Psoas muscle (tissue), 8 donors: ENCODE measurements around the gene MAGEA8. TPM values are rescaled to one million over a fixed set of nuclear protein-coding genes. Genes with fewer than 3 reads are reported as not detected.
"Not testable (repeated sequence)": the region's sequence is repeated elsewhere in the genome, so short reads cannot be mapped to it uniquely, and the experiment has no call there.

Source experiments
- ATAC-seq, 4 donors: fragments of 200-7000 bp; cut with Tn5 transposase; one replicate each; pipeline ENCODE4 v1.9.1; 2020; ENCODE audit warnings: moderate library complexity in 3 of 4, mild to moderate bottlenecking in 2 of 4
- DNase-seq, 2 donors: peaks; one replicate each; pipeline ENCODE4 v3.0.0-alpha.2; 2020
- H3K27ac ChIP-seq: fragments of 200-600 bp; one replicate; pipeline ENCODE4 v1.8.0; 2022
- H3K27me3 ChIP-seq, 3 donors: fragments of 200-600 bp in 1 of 3; one replicate each; pipeline versions ENCODE4 v1.6.1 to v1.8.0; 2013 to 2022; ENCODE audit warnings: low read length in 2 of 3, mild to moderate bottlenecking in 2 of 3, moderate library complexity in 1 of 3; ENCODE audit not compliant: insufficient read depth in 3 of 3
- H3K36me3 ChIP-seq, 2 donors: fragments of 200-600 bp in 1 of 2; one replicate each; pipeline versions ENCODE4 v1.6.1 to v1.8.0; 2013 to 2022; ENCODE audit warnings: low read depth in 1 of 2, mild to moderate bottlenecking in 1 of 2, moderate library complexity in 1 of 2; ENCODE audit not compliant: insufficient read depth in 1 of 2
- H3K4me1 ChIP-seq: fragments of 200-600 bp; one replicate; pipeline ENCODE4 v1.8.0; 2022
- H3K4me3 ChIP-seq: fragments of 200-600 bp; one replicate; pipeline ENCODE4 v1.8.0; 2022; ENCODE audit warnings: mild to moderate bottlenecking
- H3K9me3 ChIP-seq: fragments of 200-600 bp; one replicate; pipeline ENCODE4 v1.8.0; 2022
- WGBS, 3 donors: extraction: QIAGEN DNeasy Blood & Tissue Kit; methylation state at CpG; one replicate each; pipeline versions ENCODE4 v1.1.6 to v1.1.7; 2013; 5-methylcytosine and 5-hydroxymethylcytosine counted together
- intact Hi-C, 2 donors: fragments of 100-400 bp; cut with DNase I; formaldehyde crosslinking; loops; one replicate each; pipeline versions ENCODE4 v1.11.0 to v1.14.2; 2022
- polyA plus RNA-seq, 3 donors: library from polyadenylated mRNA; stranded (reverse); fragments of 200-250 nt; gene quantifications; one replicate each; pipeline ENCODE4 v1.2.3, GENCODE V29; 2013
- total RNA-seq, 4 donors: library from RNA; stranded (reverse); fragmentation: NEBNext Ultra II Directional in 2 of 4; extraction: Animal tissue kit (Norgen Biotek cat#: 25700) in 2 of 4; gene quantifications; one replicate each; pipeline versions ENCODE4 v1.2.1 to v1.2.4, GENCODE V29; 2021 to 2023
- donor health status: healthy with polysubstance abuse.
- donor health status: DM: no; HTN: no; CAD: no; lungs with moderate emphysema.
- donor health status: Bipolar disorder and iron deficiency.
- donor health status: healthy.
- donor health status: DM: yes; HTN: yes; CAD: no.
- donor health status: DM: no; HTN: no; CAD: no.
- donor health status: DM: no; HTN: no; CAD: no.
- donor health status: DM: yes; HTN: yes; CAD: no.

The MAGEA8 gene
- total and polyA plus RNA-seq, 7 donors = not detected

- DNase-seq, H3K4me3 ChIP-seq, ATAC-seq, H3K27ac ChIP-seq, H3K36me3 ChIP-seq, H3K9me3 ChIP-seq, intact Hi-C loops, H3K4me1 ChIP-seq, H3K27me3 ChIP-seq: not testable (repeated sequence)
- no CpG with 5 or more reads among the region's 1 CpG for WGBS, 3 donors
These were observed 46.9 kb downstream of the MAGEA8 start for GRCh38 chrX:149927964-149928258.

DNA sequence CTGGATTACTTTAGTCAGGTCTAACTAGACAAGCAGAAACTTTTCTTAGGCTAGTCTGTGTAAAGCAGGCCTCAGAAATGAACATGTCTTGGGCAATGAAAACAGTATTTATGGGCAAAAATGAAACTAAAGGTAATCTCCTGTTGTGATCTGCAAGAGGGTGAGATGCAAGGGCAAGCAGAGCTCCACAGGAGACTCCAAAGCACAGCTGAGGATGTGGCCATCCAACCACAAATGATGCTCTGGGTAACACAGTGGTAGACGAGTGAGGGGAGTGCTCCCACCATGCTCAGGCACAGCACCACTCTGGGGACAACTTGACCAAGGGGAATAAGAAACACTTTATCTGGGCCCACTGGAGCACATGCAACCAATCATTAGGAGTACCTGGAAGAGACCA lies 47.7 kb downstream of the MAGEA8 start:
- H3K27me3 ChIP-seq, ATAC-seq, H3K9me3 ChIP-seq, intact Hi-C loops, H3K4me1 ChIP-seq, H3K36me3 ChIP-seq, H3K27ac ChIP-seq, H3K4me3 ChIP-seq, DNase-seq: not testable (repeated sequence)
- WGBS, 3 donors = 80 to 93% methylated on average over 1 of the region's 1 CpG; no CpG with 5 or more reads in 1 of the 3 donors

DNA sequence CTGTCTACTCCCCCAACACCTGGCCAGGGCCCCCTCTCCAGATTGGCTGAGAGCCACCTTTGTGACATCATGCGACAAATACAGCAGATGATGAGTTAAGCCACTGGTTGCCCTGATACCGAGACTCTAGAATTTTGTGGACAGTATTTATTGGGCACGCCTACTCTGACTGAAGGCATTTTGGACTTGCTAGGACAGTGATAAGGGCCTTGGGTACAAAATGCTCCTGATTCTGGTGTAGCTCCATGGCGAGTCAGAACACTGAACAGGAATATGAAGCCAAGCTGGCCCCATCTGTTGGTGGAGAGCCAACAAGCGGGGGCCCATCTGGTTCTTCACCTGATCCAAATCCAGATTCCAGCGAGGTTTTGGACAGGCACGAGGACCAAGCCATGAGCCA lies 48.4 kb downstream of the MAGEA8 start, which contains the start of gene HSFX4:
Gene HSFX4, plus strand, starts transcription at position 174 of the 400 bp plus-strand sequence. Its CDS starts 72 bp downstream, at position 246.
- H3K9me3 ChIP-seq, H3K27ac ChIP-seq: not testable (repeated sequence)
- WGBS, 3 donors = 70 to 87% (median 83%) methylated on average over 2 of the region's 7 CpGs

DNA sequence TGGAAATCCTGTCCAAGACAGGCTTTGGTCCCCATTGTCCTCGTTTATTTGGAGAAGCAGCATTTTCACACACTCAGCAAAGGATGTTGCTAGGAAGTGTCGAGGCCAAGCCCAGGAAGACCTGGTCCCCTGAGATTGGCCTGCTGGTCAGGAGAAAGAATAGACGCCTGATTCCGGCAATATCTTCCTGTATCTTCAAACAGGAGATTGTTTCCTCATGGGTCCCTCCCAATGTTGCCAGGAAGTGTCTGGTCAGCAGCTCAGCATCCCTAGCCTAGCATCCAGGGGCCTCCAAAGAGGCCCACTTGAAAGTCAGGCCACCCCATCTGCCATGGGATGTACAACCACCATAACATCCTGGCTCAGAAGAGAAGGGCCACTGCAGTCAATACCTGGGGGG lies 50.4 kb downstream of the MAGEA8 start:
- WGBS, 3 donors = 14 to 53% (median 22%) methylated on average over 1 to 2 of the region's 4 CpGs
- H3K4me3 ChIP-seq, H3K36me3 ChIP-seq, H3K4me1 ChIP-seq, ATAC-seq, DNase-seq, H3K27me3 ChIP-seq, H3K9me3 ChIP-seq, H3K27ac ChIP-seq, intact Hi-C loops: not testable (repeated sequence)

More for the DNA sequence above, 48.4 kb downstream of the MAGEA8 start, which contains the start of gene HSFX4:
- H3K4me1 ChIP-seq, ATAC-seq, DNase-seq, H3K36me3 ChIP-seq, intact Hi-C loops, H3K4me3 ChIP-seq, H3K27me3 ChIP-seq: not testable (repeated sequence)

- H3K4me1 ChIP-seq, intact Hi-C loops, H3K36me3 ChIP-seq, ATAC-seq, H3K27me3 ChIP-seq, DNase-seq, H3K4me3 ChIP-seq, H3K9me3 ChIP-seq, H3K27ac ChIP-seq: not testable (repeated sequence)
- WGBS, 3 donors = 82 to 100% (median 84%) methylated on average over 2 of the region's 2 CpGs
These were observed 51.2 kb downstream of the MAGEA8 start for GRCh38 chrX:149932150-149932549.

DNA sequence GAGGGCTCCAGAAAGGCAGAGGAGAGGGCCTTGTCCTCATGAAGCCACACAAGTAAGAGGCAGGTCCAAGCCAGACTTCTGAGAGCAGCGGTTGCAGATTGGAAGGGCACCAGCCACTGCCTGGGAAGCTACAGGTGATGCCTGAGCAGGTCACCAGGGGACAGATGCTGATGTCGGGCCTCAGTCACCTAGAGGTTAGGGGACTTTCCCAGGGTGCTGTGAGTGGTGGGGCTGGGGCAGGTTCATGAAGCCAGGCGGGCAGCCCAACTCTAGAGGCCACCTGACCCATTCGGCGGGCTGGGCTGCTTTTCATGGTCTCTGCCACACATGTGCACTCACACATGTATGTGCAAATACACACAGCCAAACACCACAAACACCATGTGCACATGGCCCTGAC lies 52.0 kb downstream of the MAGEA8 start:
- H3K4me1 ChIP-seq, ATAC-seq, DNase-seq, H3K27me3 ChIP-seq, H3K36me3 ChIP-seq, intact Hi-C loops, H3K9me3 ChIP-seq, H3K27ac ChIP-seq, H3K4me3 ChIP-seq: not testable (repeated sequence)
- WGBS, 3 donors = 92 to 100% methylated on average over 1 of the region's 5 CpGs; no CpG with 5 or more reads in 1 of the 3 donors

DNA sequence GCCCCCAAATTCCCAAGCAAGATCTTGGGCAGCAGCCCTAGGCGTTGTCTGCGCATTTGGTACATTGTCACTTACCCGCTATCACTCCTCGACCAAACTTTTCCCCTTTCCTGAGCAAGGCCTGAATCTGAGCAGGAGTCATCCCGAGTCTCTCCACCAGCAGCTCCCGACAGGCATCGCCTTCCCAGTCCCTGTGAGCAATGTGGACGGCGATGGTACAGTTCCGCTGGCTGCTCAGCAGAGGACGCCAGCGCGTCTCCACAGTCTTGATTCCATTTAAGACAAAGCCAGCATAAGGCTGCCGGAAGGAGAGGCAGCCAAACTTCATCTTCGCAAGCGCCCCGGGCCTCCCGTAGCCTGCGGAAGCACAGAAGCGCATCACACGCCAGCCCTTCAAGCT lies 52.6 kb downstream of the MAGEA8 start:
- intact Hi-C loops, ATAC-seq, H3K9me3 ChIP-seq, H3K4me1 ChIP-seq, H3K27ac ChIP-seq, H3K27me3 ChIP-seq, H3K36me3 ChIP-seq, H3K4me3 ChIP-seq, DNase-seq: not testable (repeated sequence)
- 77 to 83% (median 82%) methylated on average over 6 to 17 of the region's 21 CpGs for WGBS, 3 donors

Other genes with a start within 250 kb of the MAGEA8 start
- gene TMEM185A, start 249.4 kb upstream of the MAGEA8 start, total RNA-seq = 10 to 100 TPM in 2 of 4 donors, 1 to 10 TPM in 2; 7.2 to 13.4 (median 10.4) TPM
- 10 to 100 TPM in 1 of 3 donors, 1 to 10 TPM in 2; 6.3 to 17.5 (median 6.7) TPM for gene TMEM185A, start 249.4 kb upstream of the MAGEA8 start, polyA plus RNA-seq
- not detected for gene MAGEA11, start 169.1 kb upstream of the MAGEA8 start, total RNA-seq
- gene MAGEA11, start 169.1 kb upstream of the MAGEA8 start, polyA plus RNA-seq = not detected
- 1 to 10 TPM in 2 of 4 donors, under 1 TPM in 2; 0.64 to 2.2 (median 0.91) TPM for gene HSFX1, start 107.1 kb upstream of the MAGEA8 start, total RNA-seq
- under 1 TPM; 0.31 to 0.69 (median 0.39) TPM for gene HSFX1, start 107.1 kb upstream of the MAGEA8 start, polyA plus RNA-seq
- gene MAGEA9, start 99.3 kb upstream of the MAGEA8 start, total RNA-seq = not detected
- gene MAGEA9, start 99.3 kb upstream of the MAGEA8 start, polyA plus RNA-seq = not detected
- not detected for gene HSFX4, start 48.4 kb downstream of the MAGEA8 start, total RNA-seq
- gene HSFX4, start 48.4 kb downstream of the MAGEA8 start, polyA plus RNA-seq = under 1 TPM in 1 of 3 donors, not detected in 2; 0.08 TPM
- 10 to 100 TPM; 13.1 to 20.5 (median 15.5) TPM for gene EOLA2, start 57.3 kb downstream of the MAGEA8 start, total RNA-seq
- gene EOLA2, start 57.3 kb downstream of the MAGEA8 start, polyA plus RNA-seq = 10 to 100 TPM; 13.7 to 33.7 (median 25.2) TPM